ENCODE data around the gene ASGR1. TPM values are rescaled to one million over a fixed set of nuclear protein-coding genes. Genes with fewer than 3 reads are reported as not detected.

Gene ASGR1
- total and polyA plus RNA-seq, 12 donors, result 0.32 to 1.2 (median 0.58) TPM; not detected in 2

- no peak for DNase-seq
- 63 to 64% methylated on average over 10 of the region's 10 CpGs for WGBS, 2 donors
- H3K4me1 ChIP-seq, result peaks cover 0 to 19% (median 0%) of the 10 kb centered on the region in 9 donors
- no peak overlapping the region for H3K4me3 ChIP-seq
- peaks cover 0 to 71% (median 49%) of the 10 kb centered on the region in 7 donors for H3K27me3 ChIP-seq
- no peaks in the 10 kb centered on the region for H3K36me3 ChIP-seq
- ATAC-seq, result no peak
- intact Hi-C loops (cut with DNase I), result loop anchor here in 8 of 10 donors (2.0 to 10.0 kb wide), 6 partner anchors 38 to 235 kb away; partner anchors contain the start of gene ASGR1 (in 1 of the 8)
- H3K9me3 ChIP-seq, result no peaks in the 10 kb centered on the region
- peak overlapping the region in 1 of 10 donors; percentile 78 for H3K27ac ChIP-seq
- no peak for TF ChIP-seq CTCF (IDR thresholded peaks at IDR 0.05)
Observed at GRCh38 chr17:7139400-7139799, 39.8 kb downstream of the ASGR1 start.

- DNase-seq (no peak), ATAC-seq (no peak)
- H3K9me3 ChIP-seq, result no peaks in the 10 kb centered on the region
- peaks cover 0 to 71% (median 53%) of the 10 kb centered on the region in 7 donors for H3K27me3 ChIP-seq
- intact Hi-C loops (cut with DNase I), result loop anchor here in 8 of 10 donors (2.0 to 10.0 kb wide), 6 partner anchors 38 to 234 kb away; partner anchors contain the start of gene ASGR1 (in 1 of the 8)
- TF ChIP-seq CTCF (IDR thresholded peaks at IDR 0.05), result no peak
- H3K4me1 ChIP-seq, result peaks cover 0 to 23% (median 0%) of the 10 kb centered on the region in 9 donors
- H3K27ac ChIP-seq, result peak overlapping the region in 1 of 10 donors; percentile 78
- peak overlapping the region in 1 of 10 donors; percentile 31 for H3K4me3 ChIP-seq
- 68 to 71% methylated on average over 7 of the region's 7 CpGs for WGBS, 2 donors
- no peaks in the 10 kb centered on the region for H3K36me3 ChIP-seq
Observed at GRCh38 chr17:7138800-7139381, 40.3 kb downstream of the ASGR1 start.

- intact Hi-C loops (cut with DNase I), result loop anchor here (2.0 to 10.0 kb wide), 7 partner anchors 40 to 233 kb away; partner anchors contain the start of gene ASGR1 (in 1 of the 10)
- no peaks in the 10 kb centered on the region for H3K36me3 ChIP-seq
- no peaks in the 10 kb centered on the region for H3K9me3 ChIP-seq
- ATAC-seq (peak in 2 of 8 donors; percentile 48 to 54), DNase-seq (peak in 1 of 2 donors; percentile 24)
- TF ChIP-seq CTCF (IDR thresholded peaks at IDR 0.05), result peak in 1 of 9 donors; percentile 5
- H3K4me1 ChIP-seq, result peaks cover 0 to 38% (median 6%) of the 10 kb centered on the region in 9 donors
- 32 to 40% methylated on average over 13 of the region's 13 CpGs for WGBS, 2 donors
- H3K27ac ChIP-seq, result peak overlapping the region in 1 of 10 donors; percentile 78
- peaks cover 0 to 68% (median 60%) of the 10 kb centered on the region in 7 donors for H3K27me3 ChIP-seq
- H3K4me3 ChIP-seq, result peak overlapping the region in 1 of 10 donors; percentile 43
Observed at GRCh38 chr17:7137171-7137943, 41.8 kb downstream of the ASGR1 start.

- H3K27me3 ChIP-seq, result peaks cover 0 to 74% (median 65%) of the 10 kb centered on the region in 7 donors
- ATAC-seq, result peak in 2 of 8 donors; percentile 31 to 48
Observed at GRCh38 chr17:7136266-7136877, 42.8 kb downstream of the ASGR1 start.

More at GRCh38 chr17:7136266-7136877, 42.8 kb downstream of the ASGR1 start:
- Histone ChIP-seq H3K4me1 (peaks cover 0 to 41% (median 6%) of the 10 kb centered on the region in 9 donors), H3K4me3 (peak overlapping the region in 1 of 10 donors; percentile 20), H3K9me3 (no peaks in the 10 kb centered on the region), H3K27ac (peak overlapping the region in 1 of 10 donors; percentile 78), H3K36me3 (no peaks in the 10 kb centered on the region)
- WGBS, 2 donors, result 25 to 26% methylated on average over 9 of the region's 9 CpGs
- intact Hi-C loops (cut with DNase I), result loop anchor here (1.0 to 10.0 kb wide), 9 partner anchors 41 to 232 kb away; partner anchors contain the start of gene ASGR1 (in 1 of the 10)
- peak; percentile 69 to 81 for DNase-seq
- peak; percentile 85 to 94 (median 91) for TF ChIP-seq CTCF (IDR thresholded peaks at IDR 0.05)

Data from heart right ventricle (tissue), 16 donors.